Parathyroid adenoma (tissue), 2 donors: ENCODE measurements around the gene ANKRD61.

Source experiments
- H2AFZ ChIP-seq: fragments of 300-600 bp; sonication (generic); one replicate; pipeline ENCODE4 v1.7.0; 2017; ENCODE audit warnings: antibody characterized with exemption, mild to moderate bottlenecking
- H3K27ac ChIP-seq: fragments of 300-600 bp; sonication (generic); one replicate; pipeline ENCODE4 v1.7.0; 2017
- H3K27me3 ChIP-seq: fragments of 300-600 bp; sonication (generic); one replicate; pipeline ENCODE4 v1.7.0; 2017; ENCODE audit warnings: low read length; ENCODE audit not compliant: control insufficient read depth, insufficient read depth
- H3K36me3 ChIP-seq: fragments of 300-600 bp; sonication (generic); one replicate; pipeline ENCODE4 v1.7.0; 2017; ENCODE audit warnings: low read length; ENCODE audit not compliant: control insufficient read depth, insufficient read depth
- H3K4me1 ChIP-seq: fragments of 300-600 bp; sonication (generic); one replicate; pipeline ENCODE4 v1.7.0; 2017; ENCODE audit warnings: control low read depth
- H3K4me2 ChIP-seq: fragments of 300-600 bp; sonication (generic); one replicate; pipeline ENCODE4 v1.7.0; 2017; ENCODE audit warnings: low read length
- H3K4me3 ChIP-seq: fragments of 300-600 bp; sonication (generic); one replicate; pipeline ENCODE4 v1.7.0; 2017; ENCODE audit warnings: low read depth, low read length
- H3K79me2 ChIP-seq: fragments of 300-600 bp; sonication (generic); one replicate; pipeline ENCODE4 v1.7.0; 2017; ENCODE audit warnings: control low read depth
- H3K9ac ChIP-seq: fragments of 300-600 bp; sonication (generic); one replicate; pipeline ENCODE4 v1.7.0; 2017; ENCODE audit warnings: mild to moderate bottlenecking
- H3K9me3 ChIP-seq: fragments of 300-600 bp; sonication (generic); one replicate; pipeline ENCODE4 v1.7.0; 2017; ENCODE audit warnings: low read length; ENCODE audit not compliant: control insufficient read depth
- TF ChIP-seq, protein P1 (sequence below): fragments of 300-600 bp; sonication (generic); IDR thresholded peaks from one replicate; pipeline ENCODE4 v1.7.0; 2017; ENCODE audit warnings: antibody characterized with exemption, mild to moderate bottlenecking
- donor health status: primary hyperparathyroidism.

Gene ANKRD61

GRCh38 chr7:6023974-6024435 lies 7.2 kb upstream of the ANKRD61 start:
- peaks cover 13% of the 10 kb centered on the region for H3K4me1 ChIP-seq
- H3K79me2 ChIP-seq, result peaks cover 11% of the 10 kb centered on the region
- H3K9me3 ChIP-seq, result no peaks in the 10 kb centered on the region
- no peaks in the 10 kb centered on the region for H3K36me3 ChIP-seq
- TF ChIP-seq, protein P1, sequence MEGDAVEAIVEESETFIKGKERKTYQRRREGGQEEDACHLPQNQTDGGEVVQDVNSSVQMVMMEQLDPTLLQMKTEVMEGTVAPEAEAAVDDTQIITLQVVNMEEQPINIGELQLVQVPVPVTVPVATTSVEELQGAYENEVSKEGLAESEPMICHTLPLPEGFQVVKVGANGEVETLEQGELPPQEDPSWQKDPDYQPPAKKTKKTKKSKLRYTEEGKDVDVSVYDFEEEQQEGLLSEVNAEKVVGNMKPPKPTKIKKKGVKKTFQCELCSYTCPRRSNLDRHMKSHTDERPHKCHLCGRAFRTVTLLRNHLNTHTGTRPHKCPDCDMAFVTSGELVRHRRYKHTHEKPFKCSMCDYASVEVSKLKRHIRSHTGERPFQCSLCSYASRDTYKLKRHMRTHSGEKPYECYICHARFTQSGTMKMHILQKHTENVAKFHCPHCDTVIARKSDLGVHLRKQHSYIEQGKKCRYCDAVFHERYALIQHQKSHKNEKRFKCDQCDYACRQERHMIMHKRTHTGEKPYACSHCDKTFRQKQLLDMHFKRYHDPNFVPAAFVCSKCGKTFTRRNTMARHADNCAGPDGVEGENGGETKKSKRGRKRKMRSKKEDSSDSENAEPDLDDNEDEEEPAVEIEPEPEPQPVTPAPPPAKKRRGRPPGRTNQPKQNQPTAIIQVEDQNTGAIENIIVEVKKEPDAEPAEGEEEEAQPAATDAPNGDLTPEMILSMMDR, result no peak
- no peak overlapping the region for H3K4me2 ChIP-seq
- H2AFZ ChIP-seq, result no peak overlapping the region
- H3K9ac ChIP-seq, result no peak overlapping the region
- no peak overlapping the region for H3K4me3 ChIP-seq
- no peaks in the 10 kb centered on the region for H3K27me3 ChIP-seq
- H3K27ac ChIP-seq, result no peak overlapping the region

DNA sequence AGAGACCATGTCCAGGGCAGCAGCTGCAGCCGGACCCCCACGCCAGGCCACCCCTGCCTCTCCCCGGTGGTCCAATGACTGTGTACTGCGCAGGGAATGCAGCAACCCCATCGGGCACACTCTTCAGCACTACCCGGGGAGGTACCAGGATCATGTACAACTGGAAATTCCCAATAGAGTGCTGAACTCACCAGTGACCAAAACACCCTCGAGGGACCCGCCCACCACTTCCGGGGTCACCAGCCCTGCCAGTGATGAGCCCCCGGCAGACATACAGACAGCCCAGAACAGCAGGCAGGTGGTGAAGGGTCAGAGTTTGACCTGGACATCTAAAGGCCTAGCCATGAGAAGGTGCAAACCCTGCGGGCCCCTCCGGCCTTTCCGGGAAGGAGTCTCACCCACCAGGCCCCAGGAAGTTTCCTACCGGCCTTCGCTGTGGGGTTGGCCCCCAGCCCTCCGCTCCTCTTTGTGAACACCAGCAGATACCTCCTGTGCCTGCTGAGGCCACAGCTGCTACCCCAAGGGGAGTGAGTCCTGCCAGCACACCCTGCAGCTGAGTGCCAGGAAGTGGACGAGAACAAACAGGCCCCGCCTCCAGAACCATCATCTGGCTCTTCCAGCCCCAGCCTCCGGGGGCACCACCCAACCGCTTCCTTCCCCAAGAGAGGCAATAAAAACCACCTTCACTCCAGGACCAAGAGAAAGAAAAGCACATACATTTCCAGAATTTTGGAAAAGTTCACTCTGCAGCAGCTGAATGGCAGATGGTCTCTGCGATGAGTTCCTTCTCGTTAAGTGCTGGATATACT lies 5.0 kb upstream of the ANKRD61 start:
- Histone ChIP-seq H3K4me3 (no peak overlapping the region), H3K27ac (peak overlapping the region; percentile 6), H3K4me2 (no peak overlapping the region), H3K9ac (no peak overlapping the region), H3K4me1 (peaks cover 1% of the 10 kb centered on the region), H3K36me3 (no peaks in the 10 kb centered on the region), H3K79me2 (peaks cover 14% of the 10 kb centered on the region), H3K9me3 (no peaks in the 10 kb centered on the region), H2AFZ (no peak overlapping the region), H3K27me3 (no peaks in the 10 kb centered on the region)
- TF ChIP-seq, protein P1, result no peak

- Histone ChIP-seq H3K4me1 (peaks cover 6% of the 10 kb centered on the region), H3K9me3 (no peaks in the 10 kb centered on the region), H3K27me3 (no peaks in the 10 kb centered on the region), H3K9ac (no peak overlapping the region), H3K4me2 (no peak overlapping the region), H3K27ac (peak overlapping the region; percentile 6), H3K79me2 (peaks cover 14% of the 10 kb centered on the region), H3K36me3 (no peaks in the 10 kb centered on the region), H2AFZ (no peak overlapping the region), H3K4me3 (no peak overlapping the region)
- TF ChIP-seq, protein P1, result no peak
Observed at GRCh38 chr7:6026820-6027311, 4.3 kb upstream of the ANKRD61 start.

- H2AFZ ChIP-seq, result no peak overlapping the region
- H3K79me2 ChIP-seq, result peaks cover 11% of the 10 kb centered on the region
- H3K27me3 ChIP-seq, result no peaks in the 10 kb centered on the region
Observed at GRCh38 chr7:6027806-6028365, 3.3 kb upstream of the ANKRD61 start.

More at GRCh38 chr7:6027806-6028365, 3.3 kb upstream of the ANKRD61 start:
- H3K4me3 ChIP-seq, result no peak overlapping the region
- H3K9ac ChIP-seq, result no peak overlapping the region
- H3K27ac ChIP-seq, result no peak overlapping the region
- no peaks in the 10 kb centered on the region for H3K36me3 ChIP-seq
- H3K9me3 ChIP-seq, result no peaks in the 10 kb centered on the region
- H3K4me1 ChIP-seq, result peaks cover 6% of the 10 kb centered on the region
- TF ChIP-seq, protein P1, result no peak
- H3K4me2 ChIP-seq, result no peak overlapping the region
